ENCODE results near the gene CALML6. TPM values are rescaled to one million over a fixed set of nuclear protein-coding genes. Genes with fewer than 3 reads are reported as not detected.

The CALML6 gene
- total and polyA plus RNA-seq, 2 of the 8 experiments (the other 6 are each of a cell fraction or from before 2014, with no cell fraction given) = 0.54 to 1.3 TPM

DNA sequence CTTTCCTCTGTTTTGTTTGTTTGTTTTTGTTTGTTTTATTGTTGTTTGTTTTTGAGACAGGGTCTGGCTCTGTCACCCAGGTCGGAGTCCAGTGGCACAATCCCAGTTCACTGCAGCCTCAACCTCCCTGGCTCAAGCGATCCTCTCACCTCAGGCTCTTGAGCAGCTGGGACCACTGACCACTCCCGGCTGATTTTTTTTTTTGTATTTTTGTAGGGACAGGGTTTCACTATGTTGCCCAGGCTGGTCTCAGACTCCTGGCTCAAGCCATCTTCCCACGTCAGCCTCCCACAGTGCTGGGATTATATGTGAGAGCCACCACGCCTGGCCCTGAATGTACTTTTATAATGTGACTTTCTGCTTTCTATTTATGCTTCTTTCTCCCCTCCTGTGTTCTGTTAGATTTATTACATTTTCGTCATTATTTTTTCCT lies 5.0 kb upstream of the CALML6 start (continued):
- no peak for TF ChIP-seq BRCA1 (IDR thresholded peaks at IDR 0.05; ENCODE audit: low read depth, low read length)
- no peak for TF ChIP-seq CREB1 (IDR thresholded peaks at IDR 0.05)
- no peak for TF ChIP-seq JUND (IDR thresholded peaks at IDR 0.05; ENCODE audit: low read length)
- no peak for TF ChIP-seq SP2 (IDR thresholded peaks at IDR 0.05; ENCODE audit: low read length)
